Endothelial cell (in vitro differentiated cells): ENCODE results near the gene PDE3A. TPM values are rescaled to one million over a fixed set of nuclear protein-coding genes. Genes with fewer than 3 reads are reported as not detected.

ENCODE experiments used
- DNase-seq: peaks from one replicate; pipeline ENCODE4 v3.0.0; 2021; ENCODE audit warnings: low spot score
- H3K27ac Mint-ChIP-seq: one replicate; pipeline ENCODE4 v1.8.0; 2021; ENCODE audit warnings: mixed read lengths, inconsistent platforms; ENCODE audit not compliant: unreplicated experiment
- H3K27me3 Mint-ChIP-seq: one replicate; pipeline ENCODE4 v1.8.0; 2021; ENCODE audit warnings: mild to moderate bottlenecking, moderate library complexity, mixed read lengths, inconsistent platforms; ENCODE audit not compliant: unreplicated experiment
- H3K36me3 Mint-ChIP-seq: one replicate; pipeline ENCODE4 v1.8.0; 2021; ENCODE audit warnings: mild to moderate bottlenecking, low read depth, mixed read lengths, inconsistent platforms; ENCODE audit not compliant: unreplicated experiment
- H3K4me1 Mint-ChIP-seq: one replicate; pipeline ENCODE4 v1.8.0; 2021; ENCODE audit warnings: mild to moderate bottlenecking, mixed read lengths, inconsistent platforms; ENCODE audit not compliant: unreplicated experiment
- H3K4me3 Mint-ChIP-seq: one replicate; pipeline ENCODE4 v1.8.0; 2021; ENCODE audit warnings: mild to moderate bottlenecking, mixed read lengths, inconsistent platforms; ENCODE audit not compliant: unreplicated experiment
- H3K9me3 Mint-ChIP-seq: one replicate; pipeline ENCODE4 v1.8.0; 2021; ENCODE audit warnings: mixed read lengths, inconsistent platforms; ENCODE audit not compliant: unreplicated experiment
- CTCF ChIP-seq: fragments of 200-600 bp; sonication (generic); IDR thresholded peaks from one replicate; pipeline ENCODE4 v1.5.0; 2021; ENCODE audit warnings: antibody characterized with exemption; ENCODE audit not compliant: unreplicated experiment
- total RNA-seq: library from RNA; stranded (reverse); fragmentation: NEBNext Ultra II Directional; extraction: Animal tissue kit (Norgen Biotek cat#: 25700); gene quantifications from one replicate; pipeline ENCODE4 v1.2.1, GENCODE V29; 2021; ENCODE audit not compliant: unreplicated experiment

Gene PDE3A
- total RNA-seq, 1 donor from 2014 or later, result 0.97 TPM

- no peak for DNase-seq
- H3K27ac Mint-ChIP-seq, result no peak overlapping the region
- TF ChIP-seq CTCF, result no peak
- H3K27me3 Mint-ChIP-seq, result no peaks in the 10 kb centered on the region
- H3K4me3 Mint-ChIP-seq, result no peak overlapping the region
- peaks cover 4% of the 10 kb centered on the region for H3K4me1 Mint-ChIP-seq
- no peaks in the 10 kb centered on the region for H3K36me3 Mint-ChIP-seq
- H3K9me3 Mint-ChIP-seq, result no peaks in the 10 kb centered on the region
Observed at GRCh38 chr12:20448781-20449180, 80.4 kb downstream of the PDE3A start.

GRCh38 chr12:20450591-20451180 is 82.3 kb downstream of the PDE3A start:
- no peak for TF ChIP-seq CTCF
- DNase-seq, result no peak
- no peak overlapping the region for H3K27ac Mint-ChIP-seq
- no peaks in the 10 kb centered on the region for H3K4me1 Mint-ChIP-seq
- no peaks in the 10 kb centered on the region for H3K36me3 Mint-ChIP-seq
- no peak overlapping the region for H3K4me3 Mint-ChIP-seq
- no peaks in the 10 kb centered on the region for H3K9me3 Mint-ChIP-seq
- H3K27me3 Mint-ChIP-seq, result no peaks in the 10 kb centered on the region

GRCh38 chr12:20451761-20452160 is 83.4 kb downstream of the PDE3A start:
- no peaks in the 10 kb centered on the region for H3K27me3 Mint-ChIP-seq
- no peak overlapping the region for H3K27ac Mint-ChIP-seq

GRCh38 chr12:20452496-20453010 is 84.2 kb downstream of the PDE3A start:
- no peak overlapping the region for H3K4me3 Mint-ChIP-seq
- DNase-seq, result no peak

More at GRCh38 chr12:20451761-20452160, 83.4 kb downstream of the PDE3A start:
- DNase-seq, result no peak
- no peak for TF ChIP-seq CTCF
- no peaks in the 10 kb centered on the region for H3K9me3 Mint-ChIP-seq
- no peaks in the 10 kb centered on the region for H3K36me3 Mint-ChIP-seq
- no peak overlapping the region for H3K4me3 Mint-ChIP-seq
- H3K4me1 Mint-ChIP-seq, result no peaks in the 10 kb centered on the region

More at GRCh38 chr12:20452496-20453010, 84.2 kb downstream of the PDE3A start:
- H3K9me3 Mint-ChIP-seq, result no peaks in the 10 kb centered on the region
- no peaks in the 10 kb centered on the region for H3K27me3 Mint-ChIP-seq
- no peaks in the 10 kb centered on the region for H3K4me1 Mint-ChIP-seq
- TF ChIP-seq CTCF, result no peak
- no peak overlapping the region for H3K27ac Mint-ChIP-seq
- no peaks in the 10 kb centered on the region for H3K36me3 Mint-ChIP-seq
